Measurements from ENCODE around the gene MBD2. TPM values are rescaled to one million over a fixed set of nuclear protein-coding genes. Genes with fewer than 3 reads are reported as not detected.

Gene MBD2
- total RNA-seq, 1 donor from 2014 or later: 43.6 TPM

DNA sequence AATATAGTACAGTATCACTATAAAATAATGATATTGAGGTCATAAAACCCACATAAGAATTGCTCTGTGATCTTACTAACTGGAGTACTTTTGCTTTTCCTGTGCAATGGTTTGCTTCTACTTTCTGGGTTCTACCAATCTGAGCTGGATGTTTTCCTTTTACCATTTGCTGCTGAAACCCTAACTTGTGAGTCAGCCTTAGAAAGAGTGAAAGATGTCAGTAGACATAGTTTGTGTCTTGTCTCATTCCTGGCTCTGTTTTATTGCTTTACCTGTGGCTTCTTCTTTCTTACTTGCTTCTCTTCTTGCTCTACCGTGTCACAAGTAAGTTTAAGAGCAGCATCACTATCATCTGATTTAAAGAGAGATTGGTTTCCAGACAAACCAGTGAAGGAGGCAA is 61.0 kb downstream of the MBD2 start:
- no peak for ATAC-seq (ENCODE audit: poor library complexity)
- DNase-seq: no peak
- intact Hi-C loops (cut with DNase I): no loop called here

GRCh38 chr18:54162431-54162830 is 62.0 kb downstream of the MBD2 start:
- ATAC-seq (ENCODE audit: poor library complexity): no peak

DNA sequence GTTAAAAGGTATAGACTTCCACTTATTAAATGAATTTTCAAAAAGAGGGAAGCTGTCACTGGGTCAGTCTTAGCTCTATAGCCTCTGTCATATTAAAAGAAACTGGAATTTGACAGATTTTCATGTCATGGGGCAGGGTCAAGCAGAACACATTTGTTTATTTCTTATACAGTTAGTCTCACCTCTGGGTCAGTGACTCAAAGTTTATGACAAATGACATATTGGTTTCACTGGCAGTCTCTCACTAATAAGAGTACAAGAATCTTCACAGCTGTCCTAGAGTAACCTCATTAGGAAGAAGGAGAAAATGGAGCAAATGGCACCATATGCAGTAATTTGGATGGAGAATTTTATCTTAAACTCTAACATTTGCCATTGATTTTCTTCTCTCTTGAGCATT is 63.2 kb downstream of the MBD2 start:
- no peak for ATAC-seq (ENCODE audit: poor library complexity)
- intact Hi-C loops (cut with DNase I): no loop called here
- DNase-seq: no peak

More at GRCh38 chr18:54162431-54162830, 62.0 kb downstream of the MBD2 start:
- DNase-seq: no peak
- intact Hi-C loops (cut with DNase I): no loop called here

DNA sequence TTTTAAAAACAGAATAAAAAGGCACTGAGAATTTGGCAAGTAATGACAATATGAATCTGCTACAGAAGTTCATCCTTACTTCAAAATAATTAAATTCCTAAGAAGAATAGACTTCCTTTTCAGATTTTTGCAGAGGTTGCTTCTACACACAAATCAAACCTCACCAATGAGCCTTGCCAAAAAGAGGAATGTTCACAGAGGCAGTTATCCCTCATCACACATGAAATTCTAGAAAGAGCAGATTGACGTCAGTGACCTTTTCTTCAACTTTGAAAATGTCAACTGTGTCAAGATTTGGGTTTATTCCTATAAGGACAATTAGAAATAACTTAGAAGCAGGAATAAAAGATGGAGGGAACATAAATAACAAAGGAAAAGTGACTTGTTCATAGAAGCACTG is 64.6 kb downstream of the MBD2 start:
- DNase-seq (no peak), ATAC-seq (ENCODE audit: poor library complexity) (no peak)
- intact Hi-C loops (cut with DNase I): no loop called here

GRCh38 chr18:54157646-54158385 is 66.7 kb downstream of the MBD2 start:
- intact Hi-C loops (cut with DNase I): no loop called here
- no peak for ATAC-seq (ENCODE audit: poor library complexity)

DNA sequence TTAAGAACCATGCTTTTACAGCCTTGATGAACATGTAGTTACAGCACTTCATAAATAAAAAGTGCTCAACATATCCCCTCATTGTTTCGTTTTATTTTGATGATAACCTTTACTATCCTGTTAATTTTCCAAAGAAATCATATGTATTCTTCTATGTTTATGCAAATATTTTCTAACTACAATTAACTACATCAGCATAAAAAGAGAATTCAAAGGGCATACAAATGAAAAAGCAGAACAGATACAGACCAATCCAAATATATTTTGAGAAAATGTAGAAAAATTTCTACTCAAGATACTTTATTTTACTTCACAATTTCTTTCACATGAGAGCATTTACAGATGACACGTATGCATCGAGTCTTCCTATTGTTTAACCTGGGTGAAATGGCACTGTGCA is 69.1 kb downstream of the MBD2 start:
- DNase-seq (no peak), ATAC-seq (ENCODE audit: poor library complexity) (no peak)
- intact Hi-C loops (cut with DNase I): no loop called here

More at GRCh38 chr18:54157646-54158385, 66.7 kb downstream of the MBD2 start:
- DNase-seq: no peak

DNA sequence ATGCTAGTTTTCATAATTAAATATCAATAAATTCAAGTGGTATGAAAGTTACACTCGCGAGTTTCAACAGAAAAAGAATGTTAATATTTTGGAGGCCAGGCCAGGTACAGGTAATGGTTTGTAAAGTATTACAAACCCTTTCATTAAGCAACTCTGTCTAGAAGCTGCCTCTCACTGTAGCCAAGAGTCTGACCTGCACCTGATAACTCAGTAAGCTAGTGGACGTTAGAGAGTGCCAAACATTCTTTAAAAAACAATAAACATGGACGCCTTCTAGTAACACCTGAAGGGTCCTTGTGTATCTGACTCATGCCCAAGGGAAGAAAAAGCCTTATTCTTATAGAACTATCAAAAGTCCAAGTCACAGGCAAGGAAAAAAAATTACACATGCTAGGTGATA is 70.2 kb downstream of the MBD2 start:
- ATAC-seq (ENCODE audit: poor library complexity) (no peak), DNase-seq (no peak)
- intact Hi-C loops (cut with DNase I): no loop called here

DNA sequence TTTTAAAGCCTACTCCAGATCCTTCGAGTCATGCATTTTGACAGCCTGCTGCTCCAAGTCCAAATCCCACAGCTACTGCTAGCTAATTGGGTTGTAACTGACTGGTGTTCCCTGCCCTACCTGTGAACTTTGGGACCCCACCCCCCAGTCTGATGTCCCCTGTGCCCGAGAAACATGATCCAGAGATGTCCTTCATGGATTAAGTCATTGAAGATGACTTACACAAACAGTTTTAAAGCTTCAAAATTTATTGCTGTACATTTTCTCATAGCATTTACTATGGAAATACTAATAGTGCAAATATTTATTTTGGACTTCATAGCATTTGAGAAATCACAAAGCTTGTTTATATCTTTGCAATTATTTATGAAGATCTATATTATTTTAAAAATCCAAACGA is 73.1 kb downstream of the MBD2 start:
- ATAC-seq (ENCODE audit: poor library complexity) (no peak), DNase-seq (no peak)
- intact Hi-C loops (cut with DNase I): no loop called here

- DNase-seq (no peak), ATAC-seq (ENCODE audit: poor library complexity) (no peak)
- intact Hi-C loops (cut with DNase I): no loop called here
Measured at GRCh38 chr18:54150226-54150625, 74.2 kb downstream of the MBD2 start.

GRCh38 chr18:54149078-54149697 is 75.3 kb downstream of the MBD2 start:
- intact Hi-C loops (cut with DNase I): no loop called here
- ATAC-seq (ENCODE audit: poor library complexity): no peak
- no peak for DNase-seq

GRCh38 chr18:54148678-54149077 is 75.8 kb downstream of the MBD2 start:
- intact Hi-C loops (cut with DNase I): no loop called here
- no peak for DNase-seq
- no peak for ATAC-seq (ENCODE audit: poor library complexity)

GRCh38 chr18:54148151-54148550 is 76.3 kb downstream of the MBD2 start:
- intact Hi-C loops (cut with DNase I): no loop called here
- DNase-seq: no peak
- ATAC-seq (ENCODE audit: poor library complexity): no peak

- DNase-seq (no peak), ATAC-seq (ENCODE audit: poor library complexity) (no peak)
- intact Hi-C loops (cut with DNase I): no loop called here
Measured at GRCh38 chr18:54147439-54147838, 77.0 kb downstream of the MBD2 start.

GRCh38 chr18:54141041-54141608 is 83.3 kb downstream of the MBD2 start:
- ATAC-seq (ENCODE audit: poor library complexity) (no peak), DNase-seq (no peak)
- intact Hi-C loops (cut with DNase I): no loop called here

GRCh38 chr18:54140641-54141040 is 83.8 kb downstream of the MBD2 start:
- intact Hi-C loops (cut with DNase I): no loop called here
- DNase-seq (no peak), ATAC-seq (ENCODE audit: poor library complexity) (no peak)

DNA sequence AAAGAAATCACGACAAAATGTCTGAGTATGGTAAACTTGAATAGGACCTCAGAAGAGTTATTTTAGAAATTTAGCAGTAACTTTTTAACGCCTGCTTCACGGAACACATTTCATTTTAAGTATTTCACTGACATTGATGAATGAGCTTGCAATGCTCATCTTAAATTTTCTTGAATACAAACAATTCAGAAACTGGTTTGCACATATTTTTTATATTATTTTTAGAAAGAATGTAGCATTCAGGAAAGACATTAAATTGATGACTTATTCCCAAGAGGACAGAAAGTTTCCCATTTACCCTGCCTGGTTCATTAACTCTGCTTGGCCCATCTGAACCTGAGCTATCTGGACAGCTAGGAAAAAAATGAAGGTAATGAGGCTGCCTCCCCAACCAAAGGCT is 89.3 kb downstream of the MBD2 start:
- intact Hi-C loops (cut with DNase I): no loop called here
- DNase-seq: no peak
- ATAC-seq (ENCODE audit: poor library complexity): no peak

DNA sequence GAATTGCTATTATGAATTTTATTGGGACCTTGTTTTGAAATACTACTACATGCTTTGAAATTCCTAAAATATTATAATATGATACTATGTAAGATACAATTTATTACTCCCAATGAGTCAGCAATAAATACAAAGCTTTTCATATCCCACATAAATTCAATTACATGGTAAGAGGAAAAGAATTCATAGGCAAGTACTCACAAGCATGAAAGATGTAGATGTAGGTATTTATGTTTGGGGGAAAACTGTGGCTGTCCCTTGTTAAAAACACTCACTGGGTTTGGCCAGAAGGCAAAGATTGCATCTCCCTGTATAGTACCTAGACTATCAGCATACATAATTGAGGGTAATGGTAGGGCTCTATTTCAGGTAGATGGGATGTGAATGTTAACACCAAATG is 90.4 kb downstream of the MBD2 start:
- intact Hi-C loops (cut with DNase I): no loop called here
- ATAC-seq (ENCODE audit: poor library complexity) (no peak), DNase-seq (no peak)

DNA sequence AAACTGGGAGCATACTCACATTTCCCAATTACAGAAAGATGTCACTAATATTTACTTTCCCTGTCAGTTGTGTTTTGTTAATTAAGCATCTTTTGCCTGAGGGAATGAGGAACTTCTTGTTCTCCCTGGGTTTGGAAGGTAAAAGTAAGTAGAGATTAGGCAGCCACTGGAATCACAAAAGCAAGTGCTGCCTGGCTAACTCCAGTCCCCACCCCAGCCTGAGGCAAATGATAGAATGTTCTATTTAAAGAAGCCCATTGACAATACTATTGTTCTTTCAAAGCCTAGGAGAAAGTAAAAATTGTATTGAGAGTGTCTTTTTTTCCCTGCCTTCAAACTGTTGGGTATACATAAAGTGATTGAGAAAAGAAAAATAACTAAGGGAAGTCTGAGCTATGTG is 93.8 kb downstream of the MBD2 start:
- DNase-seq (no peak), ATAC-seq (ENCODE audit: poor library complexity) (no peak)
- intact Hi-C loops (cut with DNase I): no loop called here

GRCh38 chr18:54130177-54130576 is 94.3 kb downstream of the MBD2 start:
- ATAC-seq (ENCODE audit: poor library complexity) (no peak), DNase-seq (no peak)
- intact Hi-C loops (cut with DNase I): no loop called here

DNA sequence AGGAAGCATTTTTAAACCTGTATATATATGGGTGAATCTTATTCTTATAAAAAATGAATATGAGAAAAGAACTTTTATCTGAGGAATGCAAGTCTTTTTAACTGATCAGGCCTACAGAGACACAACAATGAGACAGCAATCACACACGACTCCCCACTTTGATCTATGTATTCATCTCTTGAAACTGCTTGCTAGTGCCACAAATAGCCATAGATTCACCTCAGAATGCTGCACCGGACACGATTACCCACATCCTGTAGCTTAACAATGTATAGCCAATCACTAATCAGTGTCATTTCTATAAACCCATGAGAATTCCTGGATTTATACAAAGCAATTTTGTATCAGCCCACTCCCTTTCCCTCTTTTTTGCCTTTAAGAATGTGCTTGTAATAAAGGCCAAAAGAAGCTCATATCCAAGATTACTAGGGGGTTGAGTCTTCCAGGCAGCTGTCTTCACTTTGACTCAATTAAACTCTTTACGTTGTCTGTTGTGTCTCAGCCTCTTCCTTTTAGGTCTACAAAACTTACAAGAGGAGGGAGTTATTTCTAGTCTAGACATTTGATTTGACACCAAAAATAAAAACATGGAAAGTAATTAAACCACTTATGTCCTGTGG is 94.9 kb downstream of the MBD2 start:
- ATAC-seq (ENCODE audit: poor library complexity) (no peak), DNase-seq (no peak)
- intact Hi-C loops (cut with DNase I): no loop called here
